ENCODE results near the gene ARHGEF3. TPM values are rescaled to one million over a fixed set of nuclear protein-coding genes. Genes with fewer than 3 reads are reported as not detected.

ARHGEF3 gene
- total RNA-seq, 1 experiment from 2014 or later, result 10.2 TPM

- intact Hi-C loops (cut with micrococcal nuclease; ENCODE audit: unreplicated experiment), result no loop called here
- DNase-seq, result no peak
- Histone ChIP-seq H3K4me3 (ENCODE audit: low read depth, low read length) (no peak overlapping the region), H3K9me3 (no peaks in the 10 kb centered on the region), H3K4me1 (peaks cover 10% of the 10 kb centered on the region), H3K36me3 (ENCODE audit: control insufficient read depth, insufficient read depth, low read length) (no peaks in the 10 kb centered on the region), H3K27me3 (replicated peaks; ENCODE audit: control insufficient read depth, insufficient read depth, low read length) (no peaks in the 10 kb centered on the region)
- Mint-ChIP-seq H3K27ac (ENCODE audit: unreplicated experiment) (no peak overlapping the region), H3K4me1 (ENCODE audit: low read depth, unreplicated experiment) (peaks cover 9% of the 10 kb centered on the region), H3K4me3 (ENCODE audit: unreplicated experiment) (no peak overlapping the region), H3K27me3 (ENCODE audit: insufficient read depth, unreplicated experiment) (no peaks in the 10 kb centered on the region), H3K36me3 (ENCODE audit: insufficient read depth, unreplicated experiment) (no peaks in the 10 kb centered on the region), H3K9me3 (ENCODE audit: unreplicated experiment) (no peaks in the 10 kb centered on the region)
- POLR2A ChIA-PET, result no interaction called here
- CTCF ChIA-PET, result interaction anchor here (1.1 kb wide), 1 partner anchor 29 kb away, joined by 5 read pairs; the partner anchor contains the start of gene ARHGEF3
- no TSS peak for BruUV-seq (replicated peaks)
- no peak for TF ChIP-seq CTCF (IDR thresholded peaks at IDR 0.05; ENCODE audit: insufficient read depth in 1 of 2, low read depth in 1 of 2, low read length in 1 of 2, severe bottlenecking in 1 of 2, unreplicated experiment in 1 of 2)
Observed at GRCh38 chr3:56830884-56831283, 29.1 kb upstream of the ARHGEF3 start.

GRCh38 chr3:56829533-56829932 lies 27.8 kb upstream of the ARHGEF3 start:
- no peak for TF ChIP-seq CTCF (IDR thresholded peaks at IDR 0.05; ENCODE audit: insufficient read depth in 1 of 2, low read depth in 1 of 2, low read length in 1 of 2, severe bottlenecking in 1 of 2, unreplicated experiment in 1 of 2)
- no peaks in the 10 kb centered on the region for H3K27me3 Mint-ChIP-seq (ENCODE audit: insufficient read depth, unreplicated experiment)
- no peaks in the 10 kb centered on the region for H3K36me3 Mint-ChIP-seq (ENCODE audit: insufficient read depth, unreplicated experiment)
- no peak for DNase-seq
- Histone ChIP-seq H3K9me3 (no peaks in the 10 kb centered on the region), H3K36me3 (ENCODE audit: control insufficient read depth, insufficient read depth, low read length) (no peaks in the 10 kb centered on the region), H3K4me1 (peaks cover 24% of the 10 kb centered on the region), H3K27me3 (replicated peaks; ENCODE audit: control insufficient read depth, insufficient read depth, low read length) (no peaks in the 10 kb centered on the region), H3K4me3 (ENCODE audit: low read depth, low read length) (no peak overlapping the region)
- no peak overlapping the region for H3K27ac Mint-ChIP-seq (ENCODE audit: unreplicated experiment)
- intact Hi-C loops (cut with micrococcal nuclease; ENCODE audit: unreplicated experiment), result no loop called here
- BruUV-seq (replicated peaks), result no TSS peak
- ChIA-PET POLR2A (no interaction called here), CTCF (no interaction called here)
- no peaks in the 10 kb centered on the region for H3K9me3 Mint-ChIP-seq (ENCODE audit: unreplicated experiment)
- H3K4me1 Mint-ChIP-seq (ENCODE audit: low read depth, unreplicated experiment), result peaks cover 12% of the 10 kb centered on the region
- H3K4me3 Mint-ChIP-seq (ENCODE audit: unreplicated experiment), result no peak overlapping the region

- CTCF ChIA-PET, result no interaction called here
- Mint-ChIP-seq H3K27me3 (ENCODE audit: insufficient read depth, unreplicated experiment) (no peaks in the 10 kb centered on the region), H3K4me1 (ENCODE audit: low read depth, unreplicated experiment) (peaks cover 30% of the 10 kb centered on the region), H3K27ac (ENCODE audit: unreplicated experiment) (no peak overlapping the region), H3K9me3 (ENCODE audit: unreplicated experiment) (no peaks in the 10 kb centered on the region), H3K4me3 (ENCODE audit: unreplicated experiment) (no peak overlapping the region), H3K36me3 (ENCODE audit: insufficient read depth, unreplicated experiment) (no peaks in the 10 kb centered on the region)
- intact Hi-C loops (cut with micrococcal nuclease; ENCODE audit: unreplicated experiment), result no loop called here
- POLR2A ChIA-PET, result no interaction called here
- no peak for DNase-seq
- Histone ChIP-seq H3K9me3 (no peaks in the 10 kb centered on the region), H3K27me3 (replicated peaks; ENCODE audit: control insufficient read depth, insufficient read depth, low read length) (no peaks in the 10 kb centered on the region), H3K36me3 (ENCODE audit: control insufficient read depth, insufficient read depth, low read length) (no peaks in the 10 kb centered on the region), H3K4me3 (ENCODE audit: low read depth, low read length) (no peak overlapping the region), H3K4me1 (peaks cover 39% of the 10 kb centered on the region)
- no peak for TF ChIP-seq CTCF (IDR thresholded peaks at IDR 0.05; ENCODE audit: insufficient read depth in 1 of 2, low read depth in 1 of 2, low read length in 1 of 2, severe bottlenecking in 1 of 2, unreplicated experiment in 1 of 2)
- no TSS peak for BruUV-seq (replicated peaks)
Observed at GRCh38 chr3:56826831-56827722, 25.3 kb upstream of the ARHGEF3 start.
